Globus pallidus (tissue), 1 donor: ENCODE data around the gene LMNB1.
"Not testable (repeated sequence)": the region's sequence is repeated elsewhere in the genome, so short reads cannot be mapped to it uniquely, and the experiment has no call there.

Experiments used
- DNase-seq: peaks from one replicate; pipeline ENCODE4 v3.0.0-alpha.2; 2015; ENCODE audit warnings: low spot score

The LMNB1 gene

DNA sequence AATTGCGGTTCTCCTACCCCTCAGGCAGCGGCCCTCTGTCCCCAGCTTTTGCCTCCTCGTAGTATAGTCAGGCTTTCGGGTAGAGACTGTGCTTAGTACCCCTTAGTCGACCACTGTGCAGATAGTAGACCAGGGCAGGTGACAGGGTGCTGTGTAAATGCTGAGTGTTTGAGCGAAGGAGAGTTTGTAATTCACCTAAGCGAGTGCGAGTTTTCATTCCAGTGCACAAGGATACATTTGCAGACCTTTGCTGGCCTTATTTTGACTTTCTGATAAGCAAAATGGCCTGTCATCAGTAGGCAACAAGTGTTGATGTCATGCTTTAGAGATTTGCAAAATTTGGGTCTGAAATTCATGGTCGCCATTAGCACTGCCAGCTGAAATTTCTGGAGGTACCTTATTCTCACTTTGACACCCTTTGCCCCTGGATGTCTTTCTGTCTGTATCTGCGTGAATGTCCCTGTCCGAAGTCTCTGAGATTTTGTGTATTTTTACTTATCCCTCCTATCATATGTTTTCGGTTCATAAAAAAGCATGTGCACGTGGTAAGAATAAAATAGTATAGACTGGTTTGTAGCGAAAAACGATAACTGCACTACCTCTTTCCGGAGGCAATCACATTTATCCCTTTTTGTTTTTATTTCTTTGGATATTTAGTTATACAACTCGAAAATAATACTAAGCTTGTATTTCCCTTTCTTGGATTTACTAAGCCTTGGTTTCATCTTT, 1.9 kb downstream of the LMNB1 start:
- no peak for DNase-seq

DNA sequence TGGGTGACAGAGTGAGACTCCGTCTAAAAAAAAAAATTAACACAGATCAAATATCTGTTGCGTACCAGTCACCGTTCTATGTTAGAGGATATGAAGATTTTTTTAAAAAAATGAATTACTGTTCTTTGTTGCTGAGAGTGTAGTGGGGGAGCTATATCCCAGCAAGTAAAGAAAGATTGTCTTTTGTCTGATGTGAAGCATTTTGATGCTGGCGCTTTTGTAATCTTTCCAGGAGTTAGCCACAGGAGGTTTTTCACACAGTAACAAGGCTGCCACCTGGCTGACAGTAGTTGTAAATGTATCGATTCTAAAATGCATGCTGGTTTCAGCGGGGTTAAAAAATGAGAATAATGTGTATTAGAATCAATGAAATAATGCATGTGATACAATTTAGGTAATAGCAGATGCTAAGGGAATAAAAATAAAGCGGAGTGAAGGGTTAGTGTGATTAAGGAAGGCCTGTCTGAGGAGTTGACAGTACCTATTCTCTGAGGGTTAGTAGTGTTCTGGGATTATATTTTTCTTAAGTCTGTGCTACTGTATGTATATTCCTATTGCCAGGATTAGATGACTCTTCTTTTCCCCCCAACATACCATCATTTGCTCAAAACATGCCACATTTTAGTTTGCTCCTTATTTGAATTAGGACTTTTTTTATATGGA, 3.4 kb downstream of the LMNB1 start:
- peak; percentile 74 for DNase-seq

DNA sequence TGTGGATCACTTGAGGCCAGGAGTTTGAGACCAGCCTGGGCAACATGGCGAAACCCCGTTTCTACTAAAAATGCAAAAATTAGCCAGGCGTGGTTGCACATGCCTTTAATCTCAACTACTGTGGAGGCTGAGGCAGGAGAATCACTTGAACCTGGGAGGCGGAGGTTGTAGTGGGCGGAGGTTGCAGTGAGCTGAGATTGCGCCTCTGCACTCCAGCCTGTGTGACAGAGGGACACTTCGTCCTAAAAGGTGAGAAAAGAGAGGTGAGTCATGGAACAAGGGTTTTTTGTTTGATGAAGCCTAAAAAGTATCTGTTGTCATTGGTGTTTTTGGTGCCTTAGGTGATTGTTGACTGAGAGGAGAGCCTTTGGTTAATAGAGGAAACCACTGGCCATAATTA, 11.5 kb downstream of the LMNB1 start:
- not testable (repeated sequence) for DNase-seq

DNA sequence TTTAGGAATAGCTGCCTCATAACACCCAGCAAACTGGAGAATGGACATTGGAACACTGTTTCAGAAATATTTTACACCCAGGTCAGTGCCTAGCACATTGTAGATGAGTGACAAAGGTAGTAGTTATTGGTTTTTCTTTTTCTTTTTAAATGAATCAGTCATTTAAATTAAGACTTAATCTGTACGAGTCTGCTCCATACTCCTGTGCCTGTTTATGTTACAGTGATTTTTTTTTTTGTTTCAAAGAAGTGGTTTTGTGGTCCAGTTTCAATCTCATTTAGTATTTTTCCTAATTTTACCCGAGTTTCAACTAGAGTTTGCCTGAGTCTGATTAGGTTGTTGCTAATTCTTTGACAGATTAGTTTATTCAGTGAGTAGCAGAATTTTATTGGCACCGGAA, 16.2 kb downstream of the LMNB1 start:
- DNase-seq = no peak

DNA sequence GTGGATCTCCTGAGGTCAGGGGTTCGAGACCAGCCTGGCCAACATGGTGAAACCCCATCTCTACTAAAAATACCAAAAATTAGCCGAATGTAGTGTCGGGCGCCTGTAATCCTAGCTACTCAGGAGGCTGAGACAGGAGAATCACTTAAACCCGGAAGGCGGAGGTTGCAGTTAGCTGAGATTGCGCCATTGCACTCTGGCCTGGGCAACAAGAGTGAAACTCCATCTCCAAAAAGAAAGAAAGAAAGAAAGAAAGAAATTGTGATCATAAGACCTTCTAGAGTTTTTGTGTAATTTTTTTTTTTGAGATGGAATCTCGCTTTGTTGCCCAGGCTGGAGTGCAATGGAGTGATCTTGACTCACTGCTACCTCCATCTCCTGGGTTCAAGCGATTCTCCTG, 16.7 kb downstream of the LMNB1 start:
- DNase-seq = not testable (repeated sequence)

GRCh38 chr5:126794157-126794828, 17.4 kb downstream of the LMNB1 start:
- no peak for DNase-seq

- no peak for DNase-seq
Measured at GRCh38 chr5:126799780-126800179, 22.8 kb downstream of the LMNB1 start.

GRCh38 chr5:126801174-126801991, 24.4 kb downstream of the LMNB1 start:
- no peak for DNase-seq

GRCh38 chr5:126801992-126802294, 25.0 kb downstream of the LMNB1 start:
- DNase-seq = no peak

- no peak for DNase-seq
Measured at GRCh38 chr5:126805063-126805462, 28.1 kb downstream of the LMNB1 start.

DNA sequence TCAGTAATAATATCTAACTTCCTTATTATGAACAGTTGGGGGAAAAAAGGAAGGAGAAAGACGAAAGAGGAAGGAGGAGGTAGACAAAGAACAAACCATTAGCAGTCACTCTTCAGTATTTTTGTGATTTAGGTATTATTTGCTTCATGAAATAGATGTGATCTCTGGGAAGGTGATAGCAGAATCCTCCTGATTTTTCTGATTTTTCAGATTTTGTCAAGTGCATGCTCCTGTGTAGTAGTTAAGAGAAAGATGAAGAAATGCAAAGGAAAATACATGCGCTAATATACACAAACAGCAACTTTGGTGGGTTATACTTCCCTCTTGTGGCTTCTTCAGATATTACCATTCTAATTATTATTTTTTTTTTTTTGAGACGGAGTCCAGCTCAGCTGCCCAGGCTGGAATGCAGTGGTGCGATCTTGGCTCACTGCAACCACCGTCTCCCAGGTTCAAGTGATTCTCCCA, 31.6 kb downstream of the LMNB1 start:
- DNase-seq = peak; percentile 9

DNA sequence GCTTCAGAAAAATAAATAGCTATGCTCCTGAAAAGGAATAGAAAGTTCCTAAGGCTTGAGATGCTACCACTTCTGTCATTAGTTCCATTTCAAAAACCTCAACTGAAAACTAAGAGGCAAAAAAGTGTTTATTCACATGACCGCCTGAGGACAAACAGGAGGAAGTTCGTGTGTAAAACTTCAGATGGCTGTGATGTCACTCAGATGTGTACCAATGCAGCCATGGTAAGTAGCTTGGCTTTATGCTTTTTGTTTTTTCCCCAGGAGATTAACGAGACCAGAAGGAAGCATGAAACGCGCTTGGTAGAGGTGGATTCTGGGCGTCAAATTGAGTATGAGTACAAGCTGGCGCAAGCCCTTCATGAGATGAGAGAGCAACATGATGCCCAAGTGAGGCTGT, 33.0 kb downstream of the LMNB1 start:
- DNase-seq = no peak

DNA sequence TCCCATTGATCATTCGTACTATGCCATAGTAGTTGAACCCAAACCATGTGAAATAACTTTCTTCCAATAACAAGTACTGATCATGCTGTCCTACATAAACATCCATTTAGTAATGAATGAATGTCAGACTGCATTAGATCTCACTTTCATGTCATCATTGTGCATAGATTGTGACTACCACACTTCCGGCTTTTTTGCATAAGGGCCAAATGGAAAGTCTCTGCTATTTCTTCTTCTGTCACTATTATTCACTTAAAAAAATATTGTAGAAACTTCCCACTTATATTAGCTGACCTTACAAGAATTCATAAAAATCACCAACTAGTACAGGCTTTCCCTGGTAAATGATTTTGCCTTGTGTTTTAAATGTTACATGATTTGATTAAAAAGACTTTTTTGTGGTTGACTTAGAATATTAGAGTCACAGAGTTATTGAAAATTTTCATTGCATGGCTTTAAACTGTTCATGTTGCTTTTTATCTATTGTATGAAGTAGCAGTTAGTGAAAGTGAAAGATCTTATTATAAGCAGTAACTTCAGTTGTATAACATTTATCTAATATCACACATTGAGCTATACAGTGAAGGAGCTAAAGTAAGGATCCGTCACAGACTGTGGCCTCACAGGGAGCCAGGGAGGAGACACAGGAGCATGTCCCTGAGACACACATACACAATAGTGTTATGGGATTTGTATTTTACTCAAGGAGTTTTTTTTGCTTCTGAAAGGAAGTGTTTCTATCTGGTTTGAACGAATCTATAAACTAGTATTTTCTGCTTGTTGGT, 33.9 kb downstream of the LMNB1 start:
- DNase-seq = no peak

GRCh38 chr5:126811515-126812198, 34.7 kb downstream of the LMNB1 start:
- no peak for DNase-seq

DNA sequence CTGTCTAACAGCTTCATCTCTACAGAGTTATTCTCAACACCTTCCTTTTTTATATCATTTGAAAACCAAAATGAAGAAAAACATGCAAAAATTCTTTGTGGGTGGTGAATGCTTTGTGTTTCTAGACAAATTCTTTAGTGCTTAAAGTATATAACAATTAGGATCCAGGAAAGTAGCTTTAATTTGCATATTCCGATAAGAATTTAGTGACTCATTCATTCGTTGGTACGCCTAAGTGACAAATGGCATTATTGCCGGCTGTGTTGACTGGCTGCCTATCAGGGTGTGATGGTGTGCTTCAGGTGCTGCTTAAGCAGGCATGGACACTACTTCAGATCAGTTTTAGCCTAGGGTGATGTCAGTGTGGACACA, 35.2 kb downstream of the LMNB1 start:
- DNase-seq = no peak

GRCh38 chr5:126813799-126814198, 36.9 kb downstream of the LMNB1 start:
- not testable (repeated sequence) for DNase-seq

DNA sequence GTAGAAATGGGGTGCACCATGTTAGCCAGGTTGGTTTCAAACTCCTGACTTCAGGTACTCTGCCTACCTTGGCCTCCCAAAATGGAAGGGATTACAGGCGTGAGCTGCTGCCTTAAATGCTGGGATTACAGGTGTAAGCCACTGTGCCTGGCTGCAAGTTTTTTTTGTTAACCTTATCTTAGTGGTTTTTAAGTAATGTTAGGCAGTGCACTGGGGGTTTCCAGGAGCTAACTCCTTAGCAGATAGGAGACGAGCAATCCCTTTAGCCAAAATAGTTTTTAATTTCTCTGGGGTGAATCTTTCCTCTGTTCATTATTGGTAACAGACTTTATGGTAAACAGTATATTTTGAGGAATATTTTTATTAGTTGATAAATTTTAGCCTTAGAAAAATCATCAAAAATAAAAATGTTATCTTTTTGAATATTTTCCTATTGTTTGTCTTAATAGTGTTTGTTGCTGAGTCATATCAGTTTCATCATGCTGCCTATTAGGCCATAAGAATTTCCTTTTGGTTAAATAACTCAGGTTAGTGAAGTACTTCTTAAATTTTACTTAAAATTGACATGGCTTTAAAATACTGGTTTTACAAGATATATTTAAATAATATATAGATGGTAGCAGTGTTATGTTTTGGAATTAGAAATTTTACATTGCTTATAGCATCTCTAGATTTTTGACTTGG, 37.9 kb downstream of the LMNB1 start:
- DNase-seq = no peak

DNA sequence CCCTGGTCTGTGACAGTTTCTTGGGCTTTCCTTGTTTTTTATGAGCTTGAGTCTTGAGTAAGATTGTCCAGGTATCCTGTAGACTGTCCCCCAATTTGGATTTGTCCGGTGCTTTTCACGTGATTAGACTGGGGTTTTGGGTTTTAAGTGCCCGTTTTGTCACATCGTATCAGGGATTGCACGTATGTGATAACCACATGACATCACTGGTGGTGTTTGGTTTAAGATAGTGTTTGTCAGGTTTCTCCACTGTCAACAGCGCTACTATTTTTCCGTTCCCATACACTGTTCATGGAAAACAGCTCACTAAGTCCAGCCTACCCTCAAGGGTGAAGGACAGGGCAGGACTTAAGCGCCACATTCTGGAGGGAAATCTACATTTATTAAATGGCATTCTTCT, 39.7 kb downstream of the LMNB1 start:
- DNase-seq = no peak

GRCh38 chr5:126818736-126819135, 41.8 kb downstream of the LMNB1 start:
- no peak for DNase-seq

- no peak for DNase-seq
Measured at GRCh38 chr5:126819253-126819652, 42.3 kb downstream of the LMNB1 start.
